Measurements from ENCODE around the gene SLC25A45.

Gene SLC25A45, protein sequence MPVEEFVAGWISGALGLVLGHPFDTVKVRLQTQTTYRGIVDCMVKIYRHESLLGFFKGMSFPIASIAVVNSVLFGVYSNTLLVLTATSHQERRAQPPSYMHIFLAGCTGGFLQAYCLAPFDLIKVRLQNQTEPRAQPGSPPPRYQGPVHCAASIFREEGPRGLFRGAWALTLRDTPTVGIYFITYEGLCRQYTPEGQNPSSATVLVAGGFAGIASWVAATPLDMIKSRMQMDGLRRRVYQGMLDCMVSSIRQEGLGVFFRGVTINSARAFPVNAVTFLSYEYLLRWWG

DNA sequence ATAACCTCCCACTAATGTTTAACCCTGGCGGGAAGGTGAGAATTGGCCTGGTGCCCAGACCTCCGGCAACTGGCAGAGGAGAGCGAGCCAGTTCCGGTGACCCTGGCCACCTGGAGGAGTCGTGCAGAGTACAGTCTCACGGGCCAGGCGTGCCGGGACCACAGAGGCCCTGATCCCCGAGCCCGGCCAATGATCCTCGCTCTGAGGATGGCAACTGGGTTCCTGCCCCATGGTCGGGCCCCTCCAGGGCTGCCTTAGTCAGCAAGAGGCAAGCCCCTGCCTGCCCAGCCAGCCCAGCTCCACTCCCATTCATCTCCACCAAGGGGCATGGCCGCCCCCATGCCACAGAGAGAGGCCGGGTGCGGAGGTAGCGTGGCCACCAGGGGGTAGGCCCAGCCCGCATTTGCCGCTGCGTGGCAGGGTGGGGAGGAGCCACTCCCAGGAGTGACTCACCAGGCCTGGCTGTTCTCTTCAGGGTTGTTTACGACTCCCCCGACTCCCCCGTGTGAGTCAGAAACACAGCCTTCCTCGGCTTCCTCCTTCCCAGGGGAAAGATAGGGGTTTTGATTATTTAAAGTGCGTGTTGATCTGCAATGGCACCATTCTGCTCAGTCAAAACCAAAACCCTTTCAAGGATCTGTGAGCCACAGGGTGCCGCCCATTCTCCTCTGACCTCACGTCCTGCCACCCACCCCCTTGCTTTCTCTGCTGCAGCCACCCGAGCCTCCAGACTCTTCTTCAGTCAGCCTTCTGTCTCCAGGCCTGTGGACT lies at the start of gene SLC25A45:
TSS of gene SLC25A45 (minus strand) at position 614 of the 771 bp plus-strand sequence. CDS start 695 bp downstream, outside the sequence.
- peak; percentile 82 for DNase-seq (ENCODE audit: low read depth)

DNA sequence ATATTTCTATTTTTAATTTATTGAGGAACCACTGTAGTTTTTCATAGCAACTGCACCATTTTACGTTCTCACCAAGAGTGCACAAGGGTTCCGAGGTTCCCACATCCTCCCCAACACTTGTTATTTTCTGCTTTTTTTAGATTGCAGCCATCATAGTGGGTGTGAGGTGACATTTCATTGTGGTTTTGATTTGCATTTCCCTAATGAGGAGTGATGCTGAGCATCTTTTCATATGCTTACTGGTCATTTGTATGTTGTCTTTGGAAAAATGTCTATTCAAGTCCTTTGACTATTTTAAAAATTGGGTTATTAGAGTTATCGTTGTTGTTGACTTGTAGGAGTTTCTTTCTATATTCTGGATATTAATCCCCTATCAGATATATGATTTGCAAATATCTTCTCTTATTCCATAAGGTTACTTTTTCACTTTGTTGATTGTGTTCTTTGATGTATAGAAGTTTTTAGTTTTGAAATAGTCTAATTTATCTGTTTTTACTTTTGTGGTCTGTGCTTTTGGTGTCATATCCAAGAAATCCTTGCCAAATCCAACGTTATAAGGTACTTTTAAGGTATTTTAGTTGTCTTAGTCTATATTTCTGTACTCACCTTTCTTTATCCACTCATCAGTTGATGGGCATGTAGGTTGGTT lies 49.1 kb upstream of the SLC25A45 start:
- DNase-seq (ENCODE audit: low read depth), result no peak

DNA sequence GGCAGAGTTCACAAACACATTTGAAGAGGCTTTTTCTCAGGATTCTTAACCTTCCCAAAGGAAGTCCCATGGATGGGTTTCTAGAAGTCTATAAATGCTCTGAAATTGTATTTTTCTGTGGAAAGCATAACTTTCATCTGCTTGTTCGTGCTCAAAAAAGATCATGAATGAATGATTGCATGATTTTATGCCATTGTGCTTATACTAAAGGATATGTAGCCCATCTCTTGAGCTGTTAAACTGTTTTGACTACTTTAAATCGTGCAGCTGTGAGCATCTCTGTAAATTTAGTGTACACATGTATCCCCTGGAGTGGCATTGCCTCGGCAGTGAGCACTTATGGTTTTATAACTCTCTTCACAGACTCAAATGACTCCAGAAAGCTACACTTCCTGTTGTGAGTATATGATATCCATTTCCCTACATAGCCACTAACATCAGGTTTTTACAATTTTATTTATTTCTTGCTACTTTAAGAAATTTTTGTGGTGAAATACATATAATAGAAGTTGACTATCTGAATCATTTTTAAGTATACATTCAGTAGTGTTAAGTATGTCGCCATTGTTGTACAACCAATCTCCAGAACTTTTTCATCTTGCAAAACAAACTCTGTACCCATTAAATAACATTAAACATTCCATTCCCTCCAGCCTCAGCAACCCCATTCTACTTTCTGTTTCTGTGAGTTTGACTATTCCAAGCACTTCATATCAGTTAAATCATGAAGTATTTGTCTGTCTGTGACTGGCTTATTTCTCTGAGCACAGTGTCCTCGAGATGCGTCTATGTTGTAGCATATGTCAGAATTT lies 48.2 kb upstream of the SLC25A45 start:
- DNase-seq (ENCODE audit: low read depth), result no peak

DNA sequence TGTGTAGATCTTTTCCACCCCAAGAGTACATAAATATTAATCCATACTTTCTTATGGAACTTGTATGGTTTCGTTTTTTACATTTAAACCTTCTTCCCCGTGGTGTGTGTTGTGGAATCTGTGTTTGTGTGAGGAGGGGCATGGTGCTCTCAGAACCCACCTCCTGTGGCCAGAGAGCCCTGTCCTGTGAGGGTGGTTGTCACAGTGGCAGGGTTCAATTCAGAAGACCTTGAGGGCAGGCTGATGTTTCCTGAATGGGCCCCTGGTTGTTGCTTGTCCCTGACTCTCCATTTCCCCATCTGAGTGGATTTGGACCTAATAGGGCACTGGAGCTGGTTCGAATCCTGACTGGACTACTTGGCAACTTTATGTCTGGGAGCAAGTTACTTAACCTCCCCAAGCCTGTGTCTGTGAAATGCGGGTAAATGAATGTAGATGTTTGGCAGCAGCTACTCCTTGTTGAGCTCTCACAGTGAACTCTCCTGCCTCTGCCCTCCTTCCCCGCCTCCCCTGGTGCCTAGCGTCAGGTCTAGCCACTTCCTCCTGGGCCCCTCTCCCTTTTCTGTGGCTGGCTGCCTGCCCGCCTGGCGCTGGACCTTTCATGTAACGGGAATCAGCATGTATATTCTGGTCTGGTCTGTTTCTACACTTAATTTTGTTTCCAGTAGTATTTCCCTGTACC lies 47.4 kb upstream of the SLC25A45 start:
- no peak for DNase-seq (ENCODE audit: low read depth)

DNA sequence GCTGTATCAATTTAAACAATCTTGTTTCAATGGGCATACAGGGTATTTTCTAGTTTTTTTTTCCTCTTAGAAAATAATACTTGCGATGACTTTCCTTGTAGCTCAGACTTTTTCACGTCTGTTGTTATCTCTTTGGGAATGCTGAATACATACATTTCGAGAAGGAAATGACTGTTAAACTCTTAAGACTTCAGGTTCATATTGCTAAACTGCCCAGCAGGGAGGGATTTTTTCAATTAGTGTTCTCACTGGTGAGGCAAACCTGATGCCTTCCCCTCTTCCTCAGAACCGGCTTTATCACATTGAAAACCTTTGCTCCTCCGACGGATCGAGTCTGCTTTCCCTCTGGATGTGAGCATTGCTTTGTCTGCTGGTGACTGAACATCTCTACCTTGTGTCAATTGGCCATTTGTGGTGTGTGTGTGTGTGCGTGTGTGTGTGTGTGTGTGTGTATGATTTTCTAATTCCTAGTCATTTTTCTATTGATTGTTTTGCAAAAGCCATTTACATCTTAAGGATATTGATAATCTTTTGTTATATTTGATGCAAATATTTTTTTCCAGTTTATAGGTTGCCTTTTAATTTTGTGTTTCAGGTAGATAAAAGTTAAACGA lies 46.7 kb upstream of the SLC25A45 start:
- DNase-seq (ENCODE audit: low read depth), result no peak

DNA sequence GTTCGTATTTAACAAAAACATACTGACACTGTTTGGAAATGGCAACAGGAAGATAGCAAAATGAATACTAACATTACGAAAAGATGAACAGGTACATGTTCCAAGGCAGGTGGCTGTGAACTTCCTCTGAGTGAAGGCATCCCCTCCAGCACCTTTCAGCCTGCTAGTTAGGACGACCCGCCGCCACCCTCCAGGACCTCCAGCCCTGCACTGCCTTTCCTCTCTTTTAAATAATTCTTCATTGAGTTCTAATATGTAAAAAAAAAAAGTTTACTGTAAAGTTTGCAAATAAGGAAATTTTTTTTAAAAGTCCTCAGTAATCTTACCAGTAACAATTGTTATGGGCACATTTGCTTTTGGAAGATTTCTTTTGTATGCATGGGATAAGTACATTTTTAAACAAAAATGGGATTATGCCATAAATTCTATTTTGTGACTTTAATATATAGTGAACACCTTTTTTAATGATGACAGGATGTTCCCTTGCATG lies 46.2 kb upstream of the SLC25A45 start:
- no peak for DNase-seq (ENCODE audit: low read depth)

DNA sequence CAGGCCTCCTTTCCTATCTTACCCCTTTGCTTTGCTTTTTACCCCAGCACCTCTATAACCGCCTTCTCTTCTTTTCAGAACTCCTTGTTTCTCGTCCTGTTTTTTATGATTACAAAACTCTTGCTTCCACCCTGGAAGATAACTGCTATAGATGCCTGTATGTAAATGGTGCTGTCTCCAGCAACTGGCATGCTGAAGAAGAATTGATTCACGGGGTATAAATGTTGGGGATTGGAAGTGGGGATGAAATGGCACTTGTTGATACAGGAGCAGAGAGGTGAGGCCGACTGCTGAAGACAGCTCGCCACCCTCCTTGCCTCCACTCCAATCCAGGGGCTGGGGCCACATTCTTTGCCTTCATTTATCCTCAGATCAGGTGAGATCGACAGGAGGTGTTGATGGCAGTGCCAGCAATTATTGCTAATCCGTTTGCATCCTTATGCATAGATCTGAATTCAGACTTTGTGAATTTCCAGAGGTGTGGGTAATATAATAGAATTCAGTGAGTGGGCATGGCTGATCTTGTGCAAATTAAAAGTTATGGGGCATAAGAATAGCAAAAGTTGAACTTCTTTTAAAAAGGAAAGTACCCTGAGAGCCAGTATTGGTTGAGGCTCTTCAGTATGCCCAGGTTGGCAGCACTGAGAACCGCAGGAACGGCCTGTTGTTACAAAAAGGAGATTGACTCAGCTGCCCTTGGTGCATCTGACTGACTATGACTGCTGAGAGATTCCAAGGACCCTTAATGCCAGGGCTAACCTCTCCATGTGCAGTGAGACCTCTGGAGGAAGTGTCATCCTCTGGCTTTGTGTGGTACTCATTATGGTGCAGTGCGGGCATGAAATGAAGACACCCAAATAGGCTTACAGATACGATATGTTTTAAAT lies 45.5 kb upstream of the SLC25A45 start:
- DNase-seq (ENCODE audit: low read depth), result no peak

DNA sequence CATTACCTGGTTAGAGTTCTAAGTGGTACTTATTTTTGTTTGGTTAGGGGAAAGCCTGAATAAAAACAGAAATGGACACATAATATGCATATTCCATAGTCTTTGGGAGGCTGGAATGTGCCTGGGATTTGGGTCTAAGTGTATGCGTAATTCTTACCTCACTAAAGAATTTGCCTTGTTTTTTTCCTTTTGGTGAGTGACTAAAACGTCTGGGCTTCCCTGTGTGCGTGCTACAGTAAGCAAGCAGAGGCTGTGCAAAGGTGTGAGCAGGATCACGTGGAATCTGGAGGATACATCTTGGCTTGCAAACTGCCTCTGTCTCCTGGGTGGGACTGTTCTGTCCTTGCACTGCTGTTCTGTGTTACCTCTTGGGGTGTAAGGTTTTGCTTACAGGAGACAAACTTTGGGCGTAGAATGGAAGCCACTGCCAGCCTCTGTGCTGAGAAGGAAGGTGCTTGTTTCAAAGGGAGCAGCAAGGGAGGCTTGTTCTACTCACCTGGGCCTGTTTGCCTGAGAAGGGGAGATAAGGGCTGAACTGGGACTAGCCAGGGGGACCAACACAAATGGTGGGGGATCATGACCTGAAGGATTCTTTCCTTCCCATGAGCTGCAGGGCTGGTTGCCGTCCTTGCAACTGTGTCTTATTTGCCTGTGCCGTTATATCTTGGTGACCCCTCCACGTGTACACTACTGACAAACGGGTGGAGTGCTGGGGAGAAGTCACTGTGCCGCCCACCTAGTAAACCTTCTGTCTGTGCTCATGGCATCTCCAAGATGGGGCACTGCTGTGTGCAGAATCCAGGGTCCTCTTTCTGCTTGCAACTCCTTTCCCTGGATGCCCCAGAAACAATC lies 44.6 kb upstream of the SLC25A45 start:
- DNase-seq (ENCODE audit: low read depth), result no peak

DNA sequence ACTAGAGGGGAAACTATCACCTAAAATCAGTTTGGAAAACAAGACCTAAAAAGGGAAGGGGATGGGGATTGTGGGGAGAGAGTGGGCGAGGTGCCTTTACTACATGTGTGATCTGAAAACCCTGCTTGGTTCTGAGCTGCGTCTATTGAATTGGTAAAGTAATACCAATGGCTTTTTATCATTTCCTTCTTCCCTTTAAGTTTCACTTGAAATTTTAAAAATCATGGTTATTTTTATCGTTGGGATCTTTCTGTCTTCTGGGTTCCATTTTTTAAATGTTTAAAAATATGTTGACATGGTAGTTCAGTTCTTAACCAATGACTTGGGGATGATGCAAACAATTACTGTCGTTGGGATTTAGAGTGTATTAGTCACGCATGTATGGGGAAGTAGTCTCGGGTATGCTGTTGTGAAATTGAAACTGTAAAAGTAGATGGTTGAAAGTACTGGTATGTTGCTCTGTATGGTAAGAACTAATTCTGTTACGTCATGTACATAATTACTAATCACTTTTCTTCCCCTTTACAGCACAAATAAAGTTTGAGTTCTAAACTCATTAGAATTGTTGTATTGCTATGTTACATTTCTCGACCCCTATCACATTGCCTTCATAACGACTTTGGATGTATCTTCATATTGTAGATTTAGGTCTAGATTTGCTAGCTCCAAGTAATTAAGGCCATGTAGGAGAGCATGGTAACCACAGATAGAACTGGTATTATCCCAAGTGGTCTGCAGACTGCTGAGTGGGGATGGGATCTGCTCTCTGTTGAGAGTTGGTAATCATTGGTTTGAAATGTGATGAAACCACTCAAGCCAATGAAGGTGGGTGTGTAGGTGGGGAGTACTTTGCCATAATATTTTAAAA lies 43.8 kb upstream of the SLC25A45 start:
- DNase-seq (ENCODE audit: low read depth), result no peak

DNA sequence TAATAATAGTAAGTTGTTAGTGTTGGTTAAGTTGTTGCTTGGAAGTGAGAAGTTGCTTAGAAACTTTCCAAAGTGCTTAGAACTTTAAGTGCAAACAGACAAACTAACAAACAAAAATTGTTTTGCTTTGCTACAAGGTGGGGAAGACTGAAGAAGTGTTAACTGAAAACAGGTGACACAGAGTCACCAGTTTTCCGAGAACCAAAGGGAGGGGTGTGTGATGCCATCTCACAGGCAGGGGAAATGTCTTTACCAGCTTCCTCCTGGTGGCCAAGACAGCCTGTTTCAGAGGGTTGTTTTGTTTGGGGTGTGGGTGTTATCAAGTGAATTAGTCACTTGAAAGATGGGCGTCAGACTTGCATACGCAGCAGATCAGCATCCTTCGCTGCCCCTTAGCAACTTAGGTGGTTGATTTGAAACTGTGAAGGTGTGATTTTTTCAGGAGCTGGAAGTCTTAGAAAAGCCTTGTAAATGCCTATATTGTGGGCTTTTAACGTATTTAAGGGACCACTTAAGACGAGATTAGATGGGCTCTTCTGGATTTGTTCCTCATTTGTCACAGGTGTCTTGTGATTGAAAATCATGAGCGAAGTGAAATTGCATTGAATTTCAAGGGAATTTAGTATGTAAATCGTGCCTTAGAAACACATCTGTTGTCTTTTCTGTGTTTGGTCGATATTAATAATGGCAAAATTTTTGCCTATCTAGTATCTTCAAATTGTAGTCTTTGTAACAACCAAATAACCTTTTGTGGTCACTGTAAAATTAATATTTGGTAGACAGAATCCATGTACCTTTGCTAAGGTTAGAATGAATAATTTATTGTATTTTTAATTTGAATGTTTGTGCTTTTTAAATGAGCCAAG lies 42.9 kb upstream of the SLC25A45 start:
- DNase-seq (ENCODE audit: low read depth), result peak; percentile 44

DNA sequence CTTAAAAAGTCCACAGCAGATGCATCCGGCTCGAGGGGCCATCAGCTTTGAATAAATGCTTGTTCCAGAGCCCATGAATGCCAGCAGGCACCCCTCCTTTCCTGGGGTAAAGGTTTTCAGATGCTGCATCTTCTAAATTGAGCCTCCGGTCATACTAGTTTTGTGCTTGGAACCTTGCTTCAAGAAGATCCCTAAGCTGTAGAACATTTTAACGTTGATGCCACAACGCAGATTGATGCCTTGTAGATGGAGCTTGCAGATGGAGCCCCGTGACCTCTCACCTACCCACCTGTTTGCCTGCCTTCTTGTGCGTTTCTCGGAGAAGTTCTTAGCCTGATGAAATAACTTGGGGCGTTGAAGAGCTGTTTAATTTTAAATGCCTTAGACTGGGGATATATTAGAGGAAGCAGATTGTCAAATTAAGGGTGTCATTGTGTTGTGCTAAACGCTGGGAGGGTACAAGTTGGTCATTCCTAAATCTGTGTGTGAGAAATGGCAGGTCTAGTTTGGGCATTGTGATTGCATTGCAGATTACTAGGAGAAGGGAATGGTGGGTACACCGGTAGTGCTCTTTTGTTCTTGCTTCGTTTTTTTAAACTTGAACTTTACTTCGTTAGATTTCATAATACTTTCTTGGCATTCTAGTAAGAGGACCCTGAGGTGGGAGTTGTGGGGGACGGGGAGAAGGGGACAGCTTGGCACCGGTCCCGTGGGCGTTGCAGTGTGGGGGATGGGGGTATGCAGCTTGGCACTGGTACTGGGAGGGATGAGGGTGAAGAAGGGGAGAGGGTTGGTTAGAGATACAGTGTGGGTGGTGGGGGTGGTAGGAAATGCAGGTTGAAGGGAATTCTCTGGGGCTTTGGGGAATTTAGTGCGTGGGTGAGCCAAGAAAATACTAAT lies 42.0 kb upstream of the SLC25A45 start:
- peak; percentile 49 for DNase-seq (ENCODE audit: low read depth)

DNA sequence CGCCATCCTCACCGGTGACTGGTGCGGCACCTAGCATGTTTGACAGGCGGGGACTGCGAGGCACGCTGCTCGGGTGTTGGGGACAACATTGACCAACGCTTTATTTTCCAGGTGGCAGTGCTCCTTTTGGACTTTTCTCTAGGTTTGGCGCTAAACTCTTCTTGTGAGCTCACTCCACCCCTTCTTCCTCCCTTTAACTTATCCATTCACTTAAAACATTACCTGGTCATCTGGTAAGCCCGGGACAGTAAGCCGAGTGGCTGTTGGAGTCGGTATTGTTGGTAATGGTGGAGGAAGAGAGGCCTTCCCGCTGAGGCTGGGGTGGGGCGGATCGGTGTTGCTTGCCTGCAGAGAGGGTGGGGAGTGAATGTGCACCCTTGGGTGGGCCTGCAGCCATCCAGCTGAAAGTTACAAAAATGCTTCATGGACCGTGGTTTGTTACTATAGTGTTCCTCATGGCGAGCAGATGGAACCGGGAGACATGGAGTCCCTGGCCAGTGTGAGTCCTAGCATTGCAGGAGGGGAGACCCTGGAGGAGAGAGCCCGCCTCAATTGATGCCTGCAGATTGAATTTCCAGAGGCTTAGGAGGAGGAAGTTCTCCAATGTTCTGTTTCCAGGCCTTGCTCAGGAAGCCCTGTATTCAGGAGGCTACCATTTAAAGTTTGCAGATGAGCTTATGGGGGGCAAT lies 41.2 kb upstream of the SLC25A45 start:
- DNase-seq (ENCODE audit: low read depth), result no peak

DNA sequence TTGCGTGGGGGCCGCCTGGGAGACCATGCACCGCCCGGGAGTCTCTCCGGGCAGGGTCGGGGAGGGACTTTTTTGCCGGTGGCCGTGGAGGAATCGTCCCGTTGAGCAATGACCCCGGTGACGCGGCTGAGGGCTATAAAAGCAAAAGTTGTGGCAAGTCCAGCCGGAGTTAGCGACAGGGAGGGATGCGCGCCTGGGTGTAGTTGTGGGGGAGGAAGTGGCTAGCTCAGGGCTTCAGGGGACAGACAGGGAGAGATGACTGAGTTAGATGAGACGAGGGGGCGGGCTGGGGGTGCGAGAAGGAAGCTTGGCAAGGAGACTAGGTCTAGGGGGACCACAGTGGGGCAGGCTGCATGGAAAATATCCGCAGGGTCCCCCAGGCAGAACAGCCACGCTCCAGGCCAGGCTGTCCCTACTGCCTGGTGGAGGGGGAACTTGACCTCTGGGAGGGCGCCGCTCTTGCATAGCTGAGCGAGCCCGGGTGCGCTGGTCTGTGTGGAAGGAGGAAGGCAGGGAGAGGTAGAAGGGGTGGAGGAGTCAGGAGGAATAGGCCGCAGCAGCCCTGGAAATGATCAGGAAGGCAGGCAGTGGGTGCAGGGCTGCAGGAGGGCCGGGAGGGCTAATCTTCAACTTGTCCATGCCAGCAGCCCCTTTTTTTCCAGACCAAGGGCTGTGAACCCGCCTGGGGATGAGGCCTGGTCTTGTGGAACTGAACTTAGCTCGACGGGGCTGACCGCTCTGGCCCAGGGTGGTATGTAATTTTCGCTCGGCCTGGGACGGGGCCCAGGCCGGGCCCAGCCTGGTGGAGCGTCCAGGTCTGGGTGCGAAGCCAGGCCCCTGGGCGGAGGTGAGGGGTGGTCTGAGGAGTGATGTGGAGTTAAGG lies 40.4 kb upstream of the SLC25A45 start, which contains the start of gene NEAT1:
TSS of gene NEAT1 (plus strand) at position 166 of the 883 bp plus-strand sequence.
- DNase-seq (ENCODE audit: low read depth), result peak; percentile 91

Data from stimulated activated CD8-positive, alpha-beta memory T cell treated with anti-CD3 and anti-CD28 coated beads, Interleukin-7, amount 100 ng/mL, for 24 hours (primary cell).